GM12878 (cell line): ENCODE data around the gene GRK6. TPM values are rescaled to one million over a fixed set of nuclear protein-coding genes. Genes with fewer than 3 reads are reported as not detected.

Source experiments
- ATAC-seq: fragments of 200-7000 bp; cut with Tn5 transposase; 3 replicates; pipeline ENCODE4 v1.9.1; 2020; ENCODE audit warnings: mild to moderate bottlenecking, moderate library complexity
- BruUV-seq: library from RNA; stranded (reverse); fragments of 400-500 nt; replicated peaks from 2 replicates; lab custom pipeline; 2021; lab: Mats Ljungman, UMichigan
- CTCF ChIA-PET: fragments of 300-600 bp; sonication (Branson Sonifier 250); formaldehyde crosslinking; extraction: SDS; loops from one replicate; lab custom pipeline; 2021; ENCODE audit warnings: inconsistent platforms; lab: Yijun Ruan, JAX
- POLR2A ChIA-PET: fragments of 350-600 bp; formaldehyde crosslinking; extraction: SDS; loops from one replicate; lab custom pipeline; 2021; ENCODE audit warnings: inconsistent platforms; lab: Charles Lee
- RAD21 ChIA-PET: fragments of 300-600 bp; sonication (Branson Sonifier 250); formaldehyde crosslinking; loops from one replicate; lab custom pipeline; 2023; ENCODE audit warnings: antibody characterized with exemption; ENCODE audit not compliant: unreplicated experiment; lab: Charles Lee
- SMC1A ChIA-PET: fragments of 300-600 bp; sonication (Branson Sonifier 250); formaldehyde crosslinking; loops from one replicate; lab custom pipeline; 2023; ENCODE audit not compliant: unreplicated experiment, uncharacterized antibody; lab: Charles Lee
- DNase-seq: peaks from one replicate; pipeline ENCODE4 v3.0.0-alpha.2; 2011; ENCODE audit warnings: low read depth, low spot score
- FAIRE-seq: peaks from 3 replicates; lab custom pipeline; 2011; peaks lifted over from hg19 to GRCh38; lab: Jason Lieb, UNC
- H2AFZ ChIP-seq: 2 replicates; pipeline ENCODE4 v1.6.0; 2011; ENCODE audit warnings: low read depth, low read length, control low read depth; ENCODE audit not compliant: control insufficient read depth
- H3K27ac ChIP-seq: 2 replicates; pipeline ENCODE4 v1.5.1; 2011; ENCODE audit warnings: control low read depth; ENCODE audit not compliant: control insufficient read depth, insufficient read depth
- H3K27me3 ChIP-seq, 2 experiments: replicated peaks in 1 of 2; 2 replicates each; pipeline versions ENCODE4 v1.6.0 to v1.6.1; 2011; ENCODE audit warnings: low read length in 1 of 2; ENCODE audit not compliant: control insufficient read depth in 2 of 2, insufficient read depth in 2 of 2
- H3K36me3 ChIP-seq, 2 experiments: 2 replicates each; pipeline ENCODE4 v1.5.1; 2011; ENCODE audit warnings: low read length in 1 of 2; ENCODE audit not compliant: control insufficient read depth in 2 of 2, insufficient read depth in 2 of 2
- H3K4me1 ChIP-seq: 2 replicates; pipeline ENCODE4 v1.6.1; 2011; ENCODE audit warnings: mild to moderate bottlenecking, low read length, moderate library complexity, mixed read lengths; ENCODE audit not compliant: control insufficient read depth, insufficient read depth
- H3K4me2 ChIP-seq: 2 replicates; pipeline ENCODE4 v1.6.0; 2011; ENCODE audit warnings: control low read depth; ENCODE audit not compliant: control insufficient read depth, insufficient read depth
- H3K4me3 ChIP-seq: fragments of 200-600 bp; sonication (generic); 2 replicates; pipeline ENCODE4 v1.5.1; 2016
- H3K79me2 ChIP-seq: 2 replicates; pipeline ENCODE4 v1.6.0; 2011; ENCODE audit warnings: low read length; ENCODE audit not compliant: control insufficient read depth, insufficient read depth
- H3K9ac ChIP-seq: 2 replicates; pipeline ENCODE4 v1.8.0; 2011; ENCODE audit warnings: low read length, control low read depth, mixed read lengths; ENCODE audit not compliant: control insufficient read depth, insufficient read depth
- H3K9me3 ChIP-seq: replicated peaks from 3 replicates; pipeline ENCODE4 v1.5.1; 2011; ENCODE audit warnings: mild to moderate bottlenecking, low read length; ENCODE audit not compliant: control insufficient read depth, insufficient read depth
- H4K20me1 ChIP-seq: 2 replicates; pipeline ENCODE4 v1.6.0; 2011; ENCODE audit not compliant: control insufficient read depth, insufficient read depth
- CHD2 ChIP-seq: IDR thresholded peaks from 2 replicates; pipeline ENCODE4 v1.6.1; 2011; ENCODE audit warnings: low read depth, low read length, improper control_type of control experiment, borderline replicate concordance
- CREM ChIP-seq: IDR thresholded peaks from 2 replicates; pipeline ENCODE4 v1.6.1; 2014; ENCODE audit warnings: antibody characterized with exemption, low read depth
- ELK1 ChIP-seq: IDR thresholded peaks from 2 replicates; pipeline ENCODE4 v1.6.1; 2012; ENCODE audit warnings: low read depth, low read length, improper control_type of control experiment
- WRNIP1 ChIP-seq: IDR thresholded peaks from 2 replicates; pipeline ENCODE4 v1.6.1; 2011; ENCODE audit warnings: low read depth, low read length, improper control_type of control experiment, borderline replicate concordance
- ZBED1 ChIP-seq: IDR thresholded peaks from 2 replicates; pipeline ENCODE4 v1.6.1; 2016; ENCODE audit warnings: borderline replicate concordance
- WGBS: methylation state at CpG from one replicate; pipeline ENCODE4 v1.1.6; 2016; ENCODE audit warnings: low lambda C conversion rate; ENCODE audit not compliant: insufficient replicate concordance, insufficient coverage; ENCODE audit errors: missing lambda C conversion rate; 5-methylcytosine and 5-hydroxymethylcytosine counted together
- in situ Hi-C: fragments of 300-500 bp; cut with MboI; formaldehyde crosslinking; loops from 9 replicates; pipeline ENCODE4 v1.14.3; 2018; ENCODE audit warnings: mixed read lengths
- intact Hi-C: fragments of 100-400 bp; cut with micrococcal nuclease; formaldehyde crosslinking; loops from one replicate; pipeline ENCODE4 v1.14.2; 2022; ENCODE audit not compliant: unreplicated experiment
- polyA plus RNA-seq, 11 experiments: library from polyadenylated mRNA; depleted of rRNA in 4 of 11; unstranded in 6 of 11; stranded (reverse) in 5 of 11; fragments of >200 nt; fragmentation: Nextera tagmentation in 4 of 11; fragmentation: Illumina TruSeq in 1 of 11; extraction: Ambion mirVana in 4 of 11; extraction: Trizol in 1 of 11; gene quantifications; 1 replicate in 1 of 11; 2 replicates in 10 of 11; pipeline versions ENCODE4 v1.2.1 to v1.2.3, GENCODE V29; 2011 to 2016; ENCODE audit warnings: inconsistent platforms in 2 of 11, missing spikeins in 2 of 11, low read depth in 1 of 11
- total RNA-seq, 4 experiments: library from RNA; depleted of rRNA in 3 of 4; stranded (reverse); fragments of >200 nt in 3 of 4; fragmentation: Illumina TruSeq in 1 of 4; extraction: Trizol in 1 of 4; gene quantifications; 2 replicates each; pipeline versions ENCODE4 v1.2.1 to v1.2.3, GENCODE V29; 2013 to 2021

GRK6 gene
- total and polyA plus RNA-seq, 10 of the 15 experiments (the other 5 are each of a cell fraction or from before 2014, with no cell fraction given), result 0.79 to 124 (median 41.6) TPM

GRCh38 chr5:177409043-177409801, 17.3 kb upstream of the GRK6 start, which contains the start of gene F12 (continued):
- no peak for TF ChIP-seq ELK1

- Histone ChIP-seq H3K4me3 (no peak overlapping the region), H3K79me2 (no peaks in the 10 kb centered on the region), H3K9me3 (no peaks in the 10 kb centered on the region), H3K36me3 (no peaks in the 10 kb centered on the region), H4K20me1 (no peaks in the 10 kb centered on the region), H3K27ac (no peak overlapping the region), H2AFZ (no peak overlapping the region), H3K27me3 (no peaks in the 10 kb centered on the region; a peak in 1 of 4 replicates), H3K9ac (no peak overlapping the region), H3K4me1 (peaks cover 22% of the 10 kb centered on the region), H3K4me2 (no peak overlapping the region)
- ChIA-PET RAD21 (interaction anchor here (0.8 to 1.8 kb wide), 3 partner anchors 21 to 45 kb away, joined by 3 to 5 read pairs (median 4); no protein-coding TSS in a partner anchor), CTCF (interaction anchor here (0.7 to 1.6 kb wide), 2 partner anchors 44 to 45 kb away, joined by 4 to 6 read pairs; no protein-coding TSS in a partner anchor), POLR2A (interaction anchor here (11.0 kb wide), 1 partner anchor 18 kb away, joined by 174 read pairs; the partner anchor contains the start of gene GRK6), SMC1A (interaction anchor here (0.9 to 3.1 kb wide), 5 partner anchors 12 to 38 kb away, joined by 3 to 14 read pairs (median 3); partner anchors contain the start of gene GRK6)
- in situ Hi-C loops, result no loop called here
- BruUV-seq, result no TSS peak
- DNase-seq (no peak), FAIRE-seq (no peak), ATAC-seq (no peak)
- intact Hi-C loops, result no loop called here
- TF ChIP-seq CHD2, result no peak
- TF ChIP-seq WRNIP1, result no peak
- TF ChIP-seq ZBED1, result no peak
- no peak for TF ChIP-seq CREM
- WGBS, result 54% methylated on average over 3 of the region's 3 CpGs
Measured at GRCh38 chr5:177410575-177410974, 15.9 kb upstream of the GRK6 start.
